ENCODE results near the gene KRT32. TPM values are rescaled to one million over a fixed set of nuclear protein-coding genes. Genes with fewer than 3 reads are reported as not detected.

The KRT32 gene
- total RNA-seq, 1 experiment from 2014 or later, result 0.42 TPM

- Histone ChIP-seq H3K79me2 (ENCODE audit: insufficient read depth, low read length) (no peaks in the 10 kb centered on the region), H3K9ac (ENCODE audit: low read length) (no peak overlapping the region), H3K4me1 (ENCODE audit: control insufficient read depth in 1 of 2, insufficient read depth in 2 of 2, low read length in 2 of 2) (peaks cover 2 to 24% of the 10 kb centered on the region in 2 experiments; a peak in 2 of 4 replicates), H3K9me3 (ENCODE audit: control insufficient read depth in 1 of 2, insufficient read depth in 1 of 2, low read depth in 1 of 2, low read length in 2 of 2) (no peaks in the 10 kb centered on the region), H3K27ac (ENCODE audit: low read depth, low read length) (no peak overlapping the region), H2AFZ (ENCODE audit: low read depth, low read length, poor library complexity, severe bottlenecking) (no peak overlapping the region), H3K9me2 (ENCODE audit: insufficient read depth) (no peaks in the 10 kb centered on the region), H3K4me3 (replicated peaks in 1 of 2; ENCODE audit: low read depth in 1 of 2, low read length in 2 of 2) (no peak overlapping the region), H3K27me3 (ENCODE audit: insufficient read depth, low read length) (no peaks in the 10 kb centered on the region), H3K36me3 (ENCODE audit: control insufficient read depth in 1 of 2, insufficient read depth in 2 of 2, low read length in 2 of 2) (no peaks in the 10 kb centered on the region), H4K20me1 (ENCODE audit: insufficient read depth) (no peaks in the 10 kb centered on the region), H3K4me2 (ENCODE audit: low read length) (peak overlapping the region; percentile 21; the same call in 1 of the 2 replicates)
- ChIA-PET CTCF (interaction anchor here (1.1 kb wide), 1 partner anchor 98 kb away, joined by 3 read pairs; no protein-coding TSS in a partner anchor), RAD21 (ENCODE audit: low non-redundant PET in 1 of 2, low total read pairs in 2 of 2, uncharacterized antibody in 2 of 2, unreplicated experiment in 2 of 2) (no interaction called here), POLR2A (no interaction called here)
- TF ChIP-seq ATF3 (IDR thresholded peaks at IDR 0.05) (no peak), MAX (IDR thresholded peaks at IDR 0.05) (no peak), SRF (IDR thresholded peaks at IDR 0.05; ENCODE audit: low read depth) (no peak), CEBPB (IDR thresholded peaks at IDR 0.05; ENCODE audit: low read depth) (no peak), ZBTB33 (IDR thresholded peaks at IDR 0.05; ENCODE audit: extremely low read depth, insufficient replicate concordance, low read length) (no peak), ZNF274 (IDR thresholded peaks at IDR 0.05; ENCODE audit: low read depth, low read length) (no peak), TCF7L2 (IDR thresholded peaks at IDR 0.05; ENCODE audit: borderline replicate concordance, extremely low read depth, insufficient read depth, insufficient read length) (no peak), POLR2AphosphoS5 (IDR thresholded peaks at IDR 0.05; ENCODE audit: low read depth, low read length) (no peak), RAD21 (IDR thresholded peaks at IDR 0.05; ENCODE audit: low read depth) (no peak), POLR2A (IDR thresholded peaks at IDR 0.05; ENCODE audit: borderline replicate concordance, extremely low read depth, insufficient read depth, insufficient read length) (no peak), ZFX (IDR thresholded peaks at IDR 0.05) (no peak), REST (IDR thresholded peaks at IDR 0.05; ENCODE audit: low read depth) (no peak), FOSL1 (IDR thresholded peaks at IDR 0.05; ENCODE audit: low read depth) (no peak), EZH2 (IDR thresholded peaks at IDR 0.05) (no peak)
- ATAC-seq, result no peak
- no peak for DNase-seq (ENCODE audit: low read depth, low spot score)
- intact Hi-C loops (cut with micrococcal nuclease), result no loop called here
- BruUV-seq (replicated peaks), result no TSS peak
These were observed 15.9 kb downstream of the KRT32 start for GRCh38 chr17:41451154-41451728.
